NCI-H526 treated with DMSO at 0.1 percent for 48 hours (cell line): Measurements from ENCODE around the gene SLC39A7.
"Not testable (repeated sequence)": the region's sequence is repeated elsewhere in the genome, so short reads cannot be mapped to it uniquely, and the experiment has no call there.

Experiments used
- DNase-seq: peaks from one replicate; lab custom pipeline; 2025; lab: John Stamatoyannopoulos, UW

The SLC39A7 gene

GRCh38 chr6:33205191-33206026, 4.7 kb downstream of the SLC39A7 start:
- DNase-seq: no peak

GRCh38 chr6:33206027-33206863, 5.6 kb downstream of the SLC39A7 start:
- DNase-seq: no peak

- DNase-seq: no peak
These were observed 6.3 kb downstream of the SLC39A7 start for GRCh38 chr6:33206864-33207551.

- DNase-seq: no peak
These were observed 7.0 kb downstream of the SLC39A7 start for GRCh38 chr6:33207552-33208090.

GRCh38 chr6:33208091-33208967, 7.7 kb downstream of the SLC39A7 start, which contains the start of gene RING1:
RING1 (plus strand) TSS chr6:33208500; CDS start chr6:33208823, 323 bp downstream.
- peak; percentile 42 for DNase-seq

- no peak for DNase-seq
These were observed 9.2 kb downstream of the SLC39A7 start for GRCh38 chr6:33209856-33210255.

GRCh38 chr6:33211136-33211535, 10.5 kb downstream of the SLC39A7 start:
- no peak for DNase-seq

- no peak for DNase-seq
These were observed 11.2 kb downstream of the SLC39A7 start for GRCh38 chr6:33211666-33212422.

- DNase-seq: no peak
These were observed 12.1 kb downstream of the SLC39A7 start for GRCh38 chr6:33212857-33213165.

- no peak for DNase-seq
These were observed 12.7 kb downstream of the SLC39A7 start for GRCh38 chr6:33213166-33213988.

GRCh38 chr6:33213989-33214335, 13.3 kb downstream of the SLC39A7 start:
- DNase-seq: no peak

- no peak for DNase-seq
These were observed 14.8 kb downstream of the SLC39A7 start for GRCh38 chr6:33215271-33216116.

GRCh38 chr6:33216117-33216649, 15.5 kb downstream of the SLC39A7 start:
- DNase-seq: no peak

- DNase-seq: no peak
These were observed 16.6 kb downstream of the SLC39A7 start for GRCh38 chr6:33217246-33217645.

- DNase-seq: no peak
These were observed 17.0 kb downstream of the SLC39A7 start for GRCh38 chr6:33217681-33218080.

GRCh38 chr6:33226503-33227120, 25.9 kb downstream of the SLC39A7 start:
- not testable (repeated sequence) for DNase-seq

- no peak for DNase-seq
These were observed 34.6 kb downstream of the SLC39A7 start for GRCh38 chr6:33235221-33235634.

GRCh38 chr6:33236328-33236727, 35.7 kb downstream of the SLC39A7 start:
- no peak for DNase-seq
